ENCODE measurements around the gene MOK. TPM values are rescaled to one million over a fixed set of nuclear protein-coding genes. Genes with fewer than 3 reads are reported as not detected.

Gene MOK
- polyA plus RNA-seq, 3 donors, result 24.3 to 24.8 (median 24.6) TPM

- DNase-seq (ENCODE audit: low read depth in 3 of 3, low spot score in 2 of 3), result no peak
Observed at GRCh38 chr14:102211240-102211639, 93.7 kb downstream of the MOK start.

DNA sequence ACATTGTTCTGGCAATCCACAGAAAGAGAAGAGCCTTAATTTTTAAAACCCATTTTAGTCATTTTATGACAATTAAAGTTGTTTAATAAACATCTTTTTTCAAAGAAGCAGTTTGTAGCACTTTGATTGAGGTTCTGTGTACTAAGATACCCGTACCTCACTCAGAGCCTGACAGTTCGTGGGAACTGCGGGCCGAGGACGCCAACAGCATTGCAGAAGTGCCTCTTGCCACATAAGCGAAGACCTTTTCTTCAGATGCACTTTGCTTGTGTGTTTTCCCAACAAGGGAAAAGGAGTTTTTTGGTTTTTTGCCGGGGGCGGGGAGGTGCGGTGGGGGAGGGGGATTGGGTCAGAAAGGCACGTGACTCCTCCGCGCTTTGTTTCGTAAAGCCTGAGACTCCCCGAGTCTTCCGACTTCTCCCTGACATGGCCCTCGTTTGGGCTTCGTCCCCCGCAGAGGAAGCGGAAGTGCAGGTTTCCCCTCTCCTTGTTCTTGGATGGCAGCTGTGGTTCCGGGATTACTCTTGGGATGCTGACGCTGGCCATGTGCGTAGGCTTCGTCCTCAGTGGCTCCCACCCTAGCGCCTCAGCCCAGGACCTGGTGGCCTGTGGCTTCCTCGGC, 94.4 kb downstream of the MOK start:
- DNase-seq (ENCODE audit: low read depth in 3 of 3, low spot score in 2 of 3), result no peak

DNA sequence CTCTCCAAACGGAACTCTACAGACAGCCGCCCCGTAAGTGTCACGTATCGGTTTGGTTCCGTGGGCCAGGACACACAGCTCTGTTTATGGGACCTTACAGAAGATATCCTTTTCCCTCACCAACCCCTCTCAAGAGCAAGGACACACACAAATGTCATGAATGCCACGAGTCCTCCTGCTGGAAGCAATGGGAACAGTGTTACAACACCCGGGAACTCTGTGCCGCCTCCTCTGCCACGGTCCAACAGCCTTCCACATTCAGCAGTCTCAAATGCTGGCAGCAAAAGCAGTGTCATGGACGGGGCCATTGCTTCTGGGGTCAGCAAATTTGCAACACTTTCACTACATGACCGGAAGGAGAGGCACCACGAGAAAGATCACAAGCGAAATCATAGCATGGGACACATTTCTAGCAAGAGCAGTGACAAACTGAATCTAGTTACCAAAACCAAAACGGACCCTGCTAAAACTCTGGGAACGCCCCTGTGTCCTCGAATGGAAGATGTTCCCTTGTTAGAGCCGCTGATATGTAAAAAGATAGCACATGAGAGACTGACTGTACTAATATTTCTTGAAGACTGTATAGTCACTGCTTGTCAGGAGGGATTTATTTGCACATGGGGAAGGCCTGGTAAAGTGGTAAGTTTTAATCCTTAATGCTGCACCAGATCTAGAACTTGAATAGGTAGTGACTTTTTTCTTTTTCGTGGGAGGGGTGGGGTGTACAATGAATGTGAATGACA, 95.6 kb downstream of the MOK start:
- peak in 2 of 3 donors; percentile 31 to 61 for DNase-seq (ENCODE audit: low read depth in 3 of 3, low spot score in 2 of 3)

GRCh38 chr14:102208741-102209140, 96.2 kb downstream of the MOK start:
- no peak for DNase-seq (ENCODE audit: low read depth in 3 of 3, low spot score in 2 of 3)

GRCh38 chr14:102207831-102208365, 97.1 kb downstream of the MOK start:
- DNase-seq (ENCODE audit: low read depth in 3 of 3, low spot score in 2 of 3), result no peak

DNA sequence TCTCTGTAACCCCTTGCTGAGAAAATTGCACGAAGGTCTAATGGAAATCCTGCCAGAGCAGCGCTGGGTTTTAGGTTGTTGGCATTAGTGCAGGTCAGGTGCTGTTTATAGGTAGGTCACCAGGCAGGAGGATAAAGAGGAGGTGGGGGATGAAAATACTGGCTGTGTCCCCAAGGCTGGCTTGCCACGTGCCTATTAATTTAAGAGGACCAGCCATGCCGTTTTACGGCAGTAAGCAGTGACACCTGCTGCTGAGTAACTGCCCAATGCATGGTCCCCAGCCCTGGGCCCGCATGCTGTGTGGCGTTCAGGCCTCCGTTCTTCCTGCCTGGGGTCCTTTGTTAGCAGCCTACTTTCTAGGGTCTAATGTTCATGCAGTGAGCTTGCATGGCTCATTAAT, 98.0 kb downstream of the MOK start:
- DNase-seq (ENCODE audit: low read depth in 3 of 3, low spot score in 2 of 3), result no peak

- no peak for DNase-seq (ENCODE audit: low read depth in 3 of 3, low spot score in 2 of 3)
Observed at GRCh38 chr14:102205560-102205959, 99.4 kb downstream of the MOK start.

- no peak for DNase-seq (ENCODE audit: low read depth in 3 of 3, low spot score in 2 of 3)
Observed at GRCh38 chr14:102203382-102203781, 101.6 kb downstream of the MOK start.

DNA sequence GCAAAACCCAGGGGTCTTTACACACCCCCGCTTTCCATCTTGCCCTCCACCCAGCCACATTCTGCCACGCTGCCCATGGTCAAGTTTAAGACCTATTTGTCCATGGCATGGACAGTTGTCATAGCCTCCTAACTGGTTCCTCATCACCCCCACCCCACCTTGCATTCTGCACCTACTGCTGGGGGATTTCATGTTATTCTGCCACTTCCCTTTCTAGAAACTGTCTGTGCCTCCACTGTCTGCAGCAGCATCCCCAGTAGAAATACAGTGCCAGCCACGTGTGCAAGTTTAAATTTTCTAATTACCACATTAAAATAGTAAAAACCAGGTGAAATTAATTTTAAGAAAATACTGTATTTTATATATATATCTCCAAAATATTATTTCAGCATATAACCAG, 102.0 kb downstream of the MOK start:
- DNase-seq (ENCODE audit: low read depth in 3 of 3, low spot score in 2 of 3), result no peak

GRCh38 chr14:102201776-102202175, 103.2 kb downstream of the MOK start:
- DNase-seq (ENCODE audit: low read depth in 3 of 3, low spot score in 2 of 3), result no peak

- DNase-seq (ENCODE audit: low read depth in 3 of 3, low spot score in 2 of 3), result no peak
Observed at GRCh38 chr14:102201353-102201738, 103.6 kb downstream of the MOK start.

GRCh38 chr14:102200690-102201352, 104.1 kb downstream of the MOK start:
- DNase-seq (ENCODE audit: low read depth in 3 of 3, low spot score in 2 of 3), result no peak

- peak in 1 of 3 donors; percentile 17 for DNase-seq (ENCODE audit: low read depth in 3 of 3, low spot score in 2 of 3)
Observed at GRCh38 chr14:102197317-102197853, 107.6 kb downstream of the MOK start.

DNA sequence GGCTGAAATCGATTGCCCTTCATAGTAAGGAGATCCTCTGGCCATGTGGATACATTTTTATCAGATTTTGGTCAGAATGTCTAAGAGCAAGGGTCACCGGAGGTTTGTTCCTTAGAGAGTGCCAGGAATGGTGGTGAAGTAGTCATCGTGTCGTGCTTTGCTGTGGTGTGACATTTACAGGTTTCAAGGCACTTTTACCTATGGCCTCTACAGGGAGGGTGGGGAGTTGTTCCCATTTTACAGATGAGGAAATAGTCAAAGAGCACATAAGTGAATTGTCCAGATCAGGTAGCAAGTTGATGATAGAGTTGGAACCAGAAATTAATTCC, 108.1 kb downstream of the MOK start:
- DNase-seq (ENCODE audit: low read depth in 3 of 3, low spot score in 2 of 3), result no peak

DNA sequence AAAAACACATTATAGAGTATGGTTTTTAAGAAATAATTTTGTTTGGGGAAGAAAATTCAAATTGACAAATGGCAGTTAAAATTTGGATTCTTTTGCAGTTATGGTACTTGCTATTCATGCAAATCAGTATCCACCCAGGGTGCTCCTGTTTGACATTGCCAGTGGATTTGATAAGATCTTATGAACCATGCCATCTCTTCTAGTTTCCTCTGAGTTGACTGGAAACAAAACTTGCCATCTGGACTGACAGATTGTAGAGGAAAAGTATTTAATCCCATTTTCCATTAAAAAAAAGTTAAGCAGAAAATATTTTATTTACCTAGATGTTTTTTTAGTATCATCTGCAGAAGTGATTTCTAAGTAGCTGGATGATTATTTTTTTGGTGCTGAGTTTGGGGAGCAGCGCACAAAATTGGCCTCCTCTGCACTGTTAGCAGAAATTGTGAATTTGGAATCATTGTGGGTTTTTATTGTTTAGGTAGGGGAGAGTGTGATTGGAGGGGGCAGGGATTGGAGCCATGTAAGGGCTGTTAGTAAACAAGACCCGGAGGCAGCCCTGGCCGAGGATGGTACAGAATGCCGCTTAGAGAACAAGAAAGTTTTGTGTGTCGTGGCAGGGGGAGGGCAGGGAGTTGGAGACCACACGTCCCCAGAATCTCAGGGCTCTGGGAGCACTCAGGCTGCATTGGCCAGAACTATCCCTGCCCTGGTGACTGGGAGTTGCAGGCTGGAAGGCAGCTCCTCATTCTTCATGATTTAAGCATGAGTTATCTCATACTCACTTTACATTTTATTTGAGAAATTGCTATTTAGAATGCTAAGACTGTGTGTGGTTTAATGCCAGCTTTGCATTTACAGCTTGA, 108.7 kb downstream of the MOK start:
- DNase-seq (ENCODE audit: low read depth in 3 of 3, low spot score in 2 of 3), result no peak

- no peak for DNase-seq (ENCODE audit: low read depth in 3 of 3, low spot score in 2 of 3)
Observed at GRCh38 chr14:102195446-102195845, 109.5 kb downstream of the MOK start.

DNA sequence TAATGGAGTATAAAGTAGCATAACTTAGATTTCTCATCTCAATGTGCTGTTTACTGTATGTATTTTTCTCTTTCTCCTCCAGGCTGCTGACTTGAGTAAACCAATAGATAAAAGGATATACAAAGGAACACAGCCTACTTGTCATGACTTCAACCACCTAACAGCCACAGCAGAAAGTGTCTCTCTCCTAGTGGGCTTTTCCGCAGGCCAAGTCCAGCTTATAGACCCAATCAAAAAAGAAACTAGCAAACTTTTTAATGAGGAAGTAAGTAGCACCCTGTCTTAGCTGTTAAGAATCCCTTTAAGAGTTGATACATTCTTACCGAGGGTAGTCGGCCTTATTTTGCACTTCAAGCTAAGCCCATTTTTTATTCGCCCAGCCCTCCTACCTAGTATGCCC, 110.1 kb downstream of the MOK start:
- DNase-seq (ENCODE audit: low read depth in 3 of 3, low spot score in 2 of 3), result no peak

- DNase-seq (ENCODE audit: low read depth in 3 of 3, low spot score in 2 of 3), result no peak
Observed at GRCh38 chr14:102192840-102193502, 112.0 kb downstream of the MOK start.

GRCh38 chr14:102189874-102190273, 115.1 kb downstream of the MOK start:
- DNase-seq (ENCODE audit: low read depth in 3 of 3, low spot score in 2 of 3), result no peak

DNA sequence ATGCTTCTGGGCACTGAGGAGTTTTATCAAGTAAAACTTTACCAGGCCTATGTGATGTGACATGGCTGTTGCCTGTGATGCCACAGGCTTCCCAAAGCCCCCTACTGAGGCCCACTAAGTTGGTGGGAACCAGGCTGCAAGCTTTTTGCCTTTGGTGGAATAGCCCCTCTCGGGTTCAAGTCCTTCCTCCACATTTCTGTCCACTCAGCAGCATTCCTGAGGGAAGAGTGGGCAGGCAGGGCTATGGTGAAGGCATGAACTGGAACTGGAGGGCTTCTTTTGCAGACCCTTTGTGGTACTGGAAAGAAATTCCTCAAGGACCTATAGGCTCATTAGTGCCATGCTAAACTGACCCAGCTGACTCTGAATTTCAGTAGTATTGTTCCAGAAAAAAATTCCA, 116.8 kb downstream of the MOK start:
- no peak for DNase-seq (ENCODE audit: low read depth in 3 of 3, low spot score in 2 of 3)

Measured in right renal cortex interstitium (tissue), 3 donors.